ENCODE measurements around the gene STAG3. TPM values are rescaled to one million over a fixed set of nuclear protein-coding genes. Genes with fewer than 3 reads are reported as not detected.
"Not testable (repeated sequence)": the region's sequence is repeated elsewhere in the genome, so short reads cannot be mapped to it uniquely, and the experiment has no call there.

Gene STAG3
- total RNA-seq, 1 donor from 2014 or later = 11.0 TPM

DNA sequence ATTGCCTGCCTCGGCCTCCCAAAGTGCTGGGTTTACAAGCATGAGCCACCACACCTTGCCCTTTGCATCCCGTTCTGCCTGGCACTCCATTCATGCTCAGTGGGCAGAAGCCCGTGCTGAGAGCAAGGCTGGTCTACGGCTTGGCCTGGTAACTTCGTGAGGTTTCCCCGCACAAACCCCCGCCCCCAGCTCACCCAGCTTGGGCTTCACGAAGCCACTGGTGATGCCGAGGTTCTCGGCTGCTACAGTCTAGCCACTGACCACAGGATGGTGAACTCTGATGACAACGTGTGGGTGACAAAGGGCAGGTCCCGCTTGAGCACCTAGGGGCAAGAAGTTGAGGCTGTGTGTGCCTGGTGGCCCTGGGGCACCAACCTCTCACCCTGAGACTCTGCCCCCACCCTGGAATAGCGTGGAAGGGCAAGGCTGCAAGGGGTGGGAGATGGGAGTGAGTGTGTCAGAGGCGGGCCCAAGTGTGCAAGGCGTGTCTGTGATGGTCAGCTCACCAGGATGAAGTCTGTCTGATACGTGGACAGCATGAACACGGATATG lies 45.7 kb downstream of the STAG3 start:
- ATAC-seq = not testable (repeated sequence)

DNA sequence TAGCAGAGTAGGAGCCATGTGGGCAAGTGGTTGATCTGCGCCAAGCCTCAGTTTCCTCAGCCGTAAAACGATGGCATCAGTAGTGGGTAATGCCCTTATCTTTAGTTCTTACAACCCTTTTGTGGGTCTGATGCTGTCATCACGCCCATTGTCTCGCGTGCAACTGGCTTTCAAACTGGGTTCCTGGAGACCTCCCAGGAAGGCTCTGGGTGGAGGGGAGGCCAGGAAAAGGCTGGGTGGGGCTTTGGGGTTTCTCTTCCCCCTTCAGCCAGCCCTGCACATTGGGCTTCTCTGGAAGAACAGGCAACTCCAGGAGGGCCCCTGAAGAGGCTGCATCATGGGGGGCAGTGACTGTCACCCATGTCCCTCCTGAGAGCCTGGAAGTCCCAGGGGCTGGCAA lies 47.2 kb downstream of the STAG3 start:
- DNase-seq (ENCODE audit: low spot score); intact Hi-C loops (cut with DNase I); ATAC-seq: not testable (repeated sequence)

More for the DNA sequence above, 45.7 kb downstream of the STAG3 start:
- intact Hi-C loops (cut with DNase I); DNase-seq (ENCODE audit: low spot score): not testable (repeated sequence)

DNA sequence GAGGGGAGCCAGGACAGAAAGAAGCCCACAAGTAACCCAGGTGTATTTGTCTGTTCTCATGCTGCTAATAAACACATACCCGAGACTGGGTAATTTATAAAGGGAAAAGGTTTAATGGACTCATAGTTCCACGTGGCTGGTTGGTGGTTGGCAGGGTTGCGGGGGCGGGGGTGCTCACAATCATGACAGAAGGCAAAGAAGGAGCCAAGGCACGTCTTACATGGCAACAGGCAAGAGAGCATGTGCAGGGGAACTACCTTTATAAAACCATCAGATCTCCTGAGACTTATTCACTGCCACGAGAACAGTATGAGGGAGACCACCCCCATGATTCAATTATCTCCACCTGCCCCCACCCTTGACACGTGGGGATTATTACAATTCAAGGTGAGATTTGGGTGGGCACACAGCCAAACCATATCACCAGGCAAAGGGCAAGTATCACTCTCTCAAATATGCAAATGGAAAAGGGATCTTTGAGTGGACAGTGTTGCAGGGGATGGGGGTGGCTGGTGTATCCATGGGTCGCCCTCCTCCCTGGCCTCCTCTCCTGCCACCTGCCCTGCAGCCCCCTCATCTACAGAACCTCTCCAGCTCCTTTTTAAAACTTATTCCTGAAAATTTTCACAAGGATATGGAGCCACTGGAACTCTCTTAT lies 57.1 kb downstream of the STAG3 start:
- intact Hi-C loops (cut with DNase I); DNase-seq (ENCODE audit: low spot score); ATAC-seq: not testable (repeated sequence)

DNA sequence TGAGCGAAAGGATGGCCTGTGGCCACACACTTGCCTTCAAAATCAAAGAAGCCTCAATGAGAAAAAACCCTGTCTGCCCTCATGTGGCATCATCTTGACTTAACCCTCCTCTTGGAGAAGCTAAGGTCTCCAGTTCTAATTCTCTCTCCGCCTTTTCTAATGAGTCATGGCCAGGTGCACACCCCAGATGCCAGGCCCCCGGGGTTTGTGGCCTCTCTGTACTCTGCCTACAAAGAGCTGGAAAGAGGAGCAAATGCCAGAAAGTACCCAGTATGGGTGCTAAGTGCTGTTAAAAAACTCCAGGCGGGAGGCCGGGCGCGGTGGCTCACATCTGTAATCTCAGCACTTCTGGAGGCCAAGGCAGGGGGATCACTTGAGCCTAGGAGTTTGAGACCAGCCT lies 62.3 kb downstream of the STAG3 start:
- ATAC-seq; intact Hi-C loops (cut with DNase I); DNase-seq (ENCODE audit: low spot score): not testable (repeated sequence)

DNA sequence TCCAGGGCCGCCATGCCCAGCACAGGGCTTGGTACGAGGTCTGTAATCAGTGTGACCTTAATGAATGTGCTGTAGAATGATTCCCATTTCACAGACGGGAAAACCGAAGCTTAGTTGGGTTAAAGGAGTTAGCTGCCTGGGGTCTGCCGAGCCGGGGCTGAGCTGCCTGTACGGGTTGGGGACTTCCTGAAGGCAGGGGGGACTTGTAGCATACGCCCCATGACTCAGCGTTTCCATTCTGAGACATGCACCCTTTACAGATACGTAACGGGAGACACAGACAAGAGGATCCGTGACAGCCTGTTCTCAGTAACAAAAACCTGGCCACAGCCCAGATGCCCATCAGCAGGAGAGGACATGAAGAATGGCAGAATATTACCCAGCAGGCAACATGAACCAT lies 65.7 kb downstream of the STAG3 start:
- ATAC-seq; intact Hi-C loops (cut with DNase I): not testable (repeated sequence)

DNA sequence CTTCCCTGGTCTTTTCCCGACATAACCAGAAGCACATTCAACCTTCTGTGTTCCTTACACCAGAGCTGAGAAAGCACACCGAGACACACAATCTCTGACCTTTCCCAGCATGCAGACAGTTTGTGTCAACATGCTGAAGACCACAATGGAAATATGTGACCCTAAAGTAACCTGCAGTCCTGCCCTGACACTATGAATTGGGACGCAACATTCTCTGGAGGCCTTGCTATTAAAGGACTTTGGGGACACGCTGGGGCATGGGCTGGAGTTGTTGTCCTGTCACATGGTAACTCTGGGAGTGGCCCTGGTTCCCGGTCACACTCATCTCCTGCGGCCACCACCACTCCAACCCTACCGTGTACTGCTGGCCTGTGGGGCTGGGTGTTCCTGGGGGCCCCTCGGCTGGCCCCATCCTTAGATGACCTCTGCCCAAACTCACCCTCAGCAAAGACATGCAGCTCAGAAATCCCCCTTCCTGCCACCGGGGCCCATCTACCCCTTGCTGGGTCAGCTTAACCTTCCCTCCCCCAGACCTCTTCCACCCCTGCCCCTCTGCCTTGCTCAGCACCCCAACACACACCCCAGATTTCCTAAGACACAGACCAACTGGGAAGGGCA lies 67.4 kb downstream of the STAG3 start:
- DNase-seq (ENCODE audit: low spot score); intact Hi-C loops (cut with DNase I); ATAC-seq: not testable (repeated sequence)

More for the DNA sequence above, 65.7 kb downstream of the STAG3 start:
- DNase-seq (ENCODE audit: low spot score) = not testable (repeated sequence)

DNA sequence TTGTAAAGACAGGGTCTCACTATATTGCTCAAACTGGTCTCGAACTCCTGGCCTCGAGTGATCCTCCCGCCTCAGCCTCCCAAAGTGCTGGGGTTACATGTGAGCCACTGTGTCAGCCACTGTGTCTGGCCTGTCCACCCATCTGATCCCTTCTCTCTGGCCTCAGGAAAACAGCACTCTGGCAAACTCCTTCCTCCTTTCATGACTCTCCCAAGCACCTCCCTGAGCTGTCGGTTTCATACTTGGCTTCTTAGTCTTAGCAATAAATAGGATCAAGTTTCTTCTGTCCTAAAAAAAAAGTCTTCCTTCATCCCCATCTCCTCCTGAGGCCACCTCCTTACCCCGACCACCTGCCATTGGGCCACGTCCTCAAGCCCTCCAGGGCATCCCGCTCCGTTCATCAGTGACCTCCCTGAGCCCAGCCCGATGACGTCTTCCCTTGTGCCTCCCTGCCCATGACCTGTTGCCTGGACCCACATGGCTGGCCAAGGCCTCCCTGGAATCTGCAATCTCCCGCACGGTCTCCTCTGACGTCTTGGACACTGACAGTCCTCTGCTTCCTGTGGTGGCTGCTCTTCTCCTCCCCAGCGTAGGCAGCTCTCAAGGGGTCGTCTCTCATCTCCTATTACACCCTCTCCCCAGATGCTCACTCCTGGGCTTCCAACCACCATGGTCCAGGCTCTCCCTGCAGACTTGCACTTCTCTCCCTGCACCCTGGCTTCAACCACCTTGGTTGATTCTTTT lies 68.6 kb downstream of the STAG3 start:
- ATAC-seq = peak; percentile 63
- DNase-seq (ENCODE audit: low spot score); intact Hi-C loops (cut with DNase I): not testable (repeated sequence)

DNA sequence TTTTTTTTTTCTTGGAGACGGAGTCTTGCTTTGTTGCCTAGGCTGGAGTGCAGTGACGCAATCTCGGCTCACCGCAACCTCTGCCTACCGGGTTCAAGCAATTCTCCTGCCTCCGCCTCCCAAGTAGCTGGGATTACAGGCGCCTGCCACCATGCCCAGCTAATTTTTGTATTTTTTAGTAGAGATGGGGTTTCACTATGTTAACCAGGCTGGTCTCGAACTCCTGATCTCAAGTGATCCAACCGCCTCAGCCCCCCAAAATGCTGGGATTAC lies 69.1 kb downstream of the STAG3 start:
- intact Hi-C loops (cut with DNase I); DNase-seq (ENCODE audit: low spot score); ATAC-seq: not testable (repeated sequence)

DNA sequence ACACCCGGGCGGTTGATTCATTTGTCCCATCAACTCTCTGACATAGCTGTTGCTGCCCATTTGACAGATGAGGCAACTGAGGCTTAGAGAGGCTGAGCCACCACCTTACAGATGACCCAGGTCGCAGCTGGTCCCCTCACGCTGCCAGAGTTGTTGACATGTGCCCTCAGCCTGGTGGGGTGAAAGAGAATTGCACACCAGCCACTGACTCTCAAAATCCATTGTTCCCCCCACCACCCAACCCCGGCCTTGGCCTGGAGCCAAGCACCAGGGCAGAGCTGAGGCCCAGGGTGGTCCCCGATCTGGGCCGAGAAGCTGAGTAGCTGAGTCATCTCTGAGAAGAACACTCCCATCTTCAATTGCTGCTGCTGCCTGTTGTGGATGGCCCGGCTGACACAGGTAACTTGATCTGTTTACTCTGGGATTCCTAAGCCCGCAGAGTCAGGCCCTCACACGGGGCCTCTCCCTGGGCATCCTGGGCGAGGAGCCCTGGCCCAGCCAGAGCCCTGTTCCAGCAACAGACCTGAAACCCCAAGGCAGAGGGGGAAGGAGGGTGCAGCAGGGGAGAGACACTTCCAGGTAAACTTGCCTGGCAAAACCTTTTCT lies 69.5 kb downstream of the STAG3 start:
- DNase-seq (ENCODE audit: low spot score) (no peak), ATAC-seq (peak; percentile 27)
- intact Hi-C loops (cut with DNase I) = no loop called here

DNA sequence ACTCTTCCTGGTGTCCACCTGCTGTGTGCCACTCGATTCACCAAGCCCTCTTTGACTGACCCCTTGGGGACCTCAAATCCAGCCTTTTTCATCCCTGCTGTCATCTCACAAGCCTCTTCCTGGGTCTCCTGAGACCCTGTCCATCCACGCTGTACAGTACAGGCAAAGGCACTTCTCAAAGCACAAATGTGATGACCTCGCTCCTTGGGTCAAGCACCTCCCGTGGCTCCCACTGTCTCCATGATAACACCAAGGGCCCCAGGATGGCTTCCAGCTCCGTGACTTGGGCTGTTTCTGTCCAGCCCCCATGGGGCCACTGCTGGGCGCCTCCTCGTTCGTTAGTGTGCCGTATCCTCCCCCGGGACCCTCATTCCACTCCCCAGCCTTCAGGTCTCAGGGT lies 70.8 kb downstream of the STAG3 start:
- no peak for DNase-seq (ENCODE audit: low spot score)
- intact Hi-C loops (cut with DNase I) = no loop called here

DNA sequence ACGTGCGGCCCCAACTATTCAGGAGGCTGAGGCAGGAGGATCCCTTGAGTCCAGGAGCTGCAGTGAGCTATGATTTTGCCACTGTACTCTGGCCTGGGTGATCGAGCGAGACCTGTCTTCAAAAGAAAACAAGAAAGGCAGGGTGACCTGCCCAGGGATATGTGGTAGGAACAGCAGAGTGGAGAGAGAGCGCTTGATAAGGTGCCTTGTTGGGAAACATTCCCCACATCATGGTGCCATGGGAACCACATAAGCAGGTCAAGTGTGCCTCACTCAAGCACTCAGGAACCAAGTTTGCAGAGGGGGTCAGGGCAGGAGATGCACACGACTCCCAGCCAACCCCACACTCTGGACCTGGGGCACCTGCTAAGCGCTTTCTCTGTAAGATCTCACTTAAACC lies 79.3 kb downstream of the STAG3 start:
- no peak for DNase-seq (ENCODE audit: low spot score)
- intact Hi-C loops (cut with DNase I) = no loop called here
- ATAC-seq = no peak

More for the DNA sequence above, 70.8 kb downstream of the STAG3 start:
- no peak for ATAC-seq

DNA sequence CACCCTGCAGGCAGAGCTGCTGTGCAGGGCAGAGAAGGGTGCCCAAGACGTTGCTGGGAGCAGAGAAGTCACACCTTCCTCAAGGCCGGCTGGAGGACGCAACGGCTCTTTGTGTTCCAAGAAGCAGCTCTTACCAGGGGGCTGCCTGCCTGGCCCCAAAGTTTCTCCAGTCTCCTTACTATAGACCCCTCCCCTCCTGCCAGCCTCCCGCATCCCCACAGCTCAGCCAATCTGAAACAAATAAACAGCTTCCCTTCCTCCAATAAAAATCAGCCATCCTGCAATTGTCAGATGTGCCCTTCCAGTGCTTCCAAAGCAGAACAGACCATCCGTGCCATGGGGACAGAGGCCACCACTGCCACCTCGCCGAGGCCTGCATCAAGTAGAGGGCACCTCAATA lies 82.3 kb downstream of the STAG3 start:
- ATAC-seq; intact Hi-C loops (cut with DNase I); DNase-seq (ENCODE audit: low spot score): not testable (repeated sequence)

DNA sequence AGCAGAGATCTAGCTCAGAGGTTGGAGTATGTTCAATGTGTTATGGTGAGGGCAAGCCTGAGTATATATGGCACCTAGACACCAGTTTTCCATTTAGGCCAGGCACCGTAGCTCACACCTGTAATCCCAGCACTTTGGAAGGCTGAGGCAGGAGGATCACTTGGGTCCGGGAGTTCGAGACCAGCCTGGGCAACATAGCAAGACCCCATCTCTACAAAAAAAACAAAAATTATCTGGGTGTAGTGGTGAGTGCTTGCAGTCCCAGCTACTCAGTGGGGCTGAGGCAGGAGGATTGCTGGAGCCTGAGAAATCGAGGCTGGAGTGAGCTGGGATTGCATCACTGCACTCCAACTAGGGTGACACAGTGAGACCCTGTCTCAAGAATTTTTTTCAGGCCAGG lies 85.2 kb downstream of the STAG3 start:
- DNase-seq (ENCODE audit: low spot score); intact Hi-C loops (cut with DNase I); ATAC-seq: not testable (repeated sequence)

Small RNA genes within 50 kb of the gene (microRNA-seq; reads per million reads assigned to microRNA genes)
- not detected for gene MIR4658

Other genes starting within 250 kb of the STAG3 start
- 31.7 TPM for gene GJC3, start 248.3 kb upstream of the STAG3 start, total RNA-seq
- 120 TPM for gene AZGP1, start 201.9 kb upstream of the STAG3 start, total RNA-seq
- gene ZKSCAN1, start 162.3 kb upstream of the STAG3 start, total RNA-seq = 96.9 TPM
- gene ZSCAN21, start 128.1 kb upstream of the STAG3 start, total RNA-seq = 13.0 TPM
- 25.3 TPM for gene ZNF3, start 96.2 kb upstream of the STAG3 start, total RNA-seq
- gene COPS6, start 88.9 kb upstream of the STAG3 start, total RNA-seq = 76.2 TPM
- gene MCM7, start 76.5 kb upstream of the STAG3 start, total RNA-seq = 42.4 TPM
- 19.5 TPM for gene AP4M1, start 76.3 kb upstream of the STAG3 start, total RNA-seq
- 30.6 TPM for gene TAF6, start 58.6 kb upstream of the STAG3 start, total RNA-seq
- 21.1 TPM for gene CNPY4, start 58.3 kb upstream of the STAG3 start, total RNA-seq
- gene MBLAC1, start 51.0 kb upstream of the STAG3 start, total RNA-seq = 2.5 TPM
- gene LAMTOR4, start 29.0 kb upstream of the STAG3 start, total RNA-seq = 114 TPM
- gene TRAPPC14, start 19.2 kb upstream of the STAG3 start, total RNA-seq = 15.4 TPM
- 10.8 TPM for gene GAL3ST4, start 9.3 kb upstream of the STAG3 start, total RNA-seq
- 2.7 TPM for gene GPC2, start 537 bp upstream of the STAG3 start, total RNA-seq
- gene PVRIG, start 42.0 kb downstream of the STAG3 start, total RNA-seq = 1.2 TPM
- not detected for gene SPDYE3, start 129.8 kb downstream of the STAG3 start, total RNA-seq
- gene PILRB, start 180.2 kb downstream of the STAG3 start, total RNA-seq = 46.3 TPM
- gene PILRA, start 195.6 kb downstream of the STAG3 start, total RNA-seq = 14.6 TPM